WTC11 (cell line): ENCODE results near the gene MACC1. TPM values are rescaled to one million over a fixed set of nuclear protein-coding genes. Genes with fewer than 3 reads are reported as not detected.

Source experiments
- ATAC-seq: fragments of 200-7000 bp; cut with Tn5 transposase; 2 replicates; pipeline ENCODE4 v1.10.0; 2021; ENCODE audit warnings: mild to moderate bottlenecking, moderate library complexity
- CTCF ChIA-PET: fragments of 300-600 bp; sonication (Branson Sonifier 250); formaldehyde crosslinking; loops from one replicate; lab custom pipeline; 2021; ENCODE audit warnings: antibody characterized with exemption; lab: Charles Lee
- POLR2A ChIA-PET: fragments of 350-600 bp; sonication (Branson Sonifier 250); formaldehyde crosslinking; loops from one replicate; lab custom pipeline; 2021; ENCODE audit warnings: antibody characterized with exemption; lab: Charles Lee
- DNase-seq: peaks from one replicate; pipeline ENCODE4 v3.0.0; 2021; ENCODE audit warnings: low spot score
- H3K27ac Mint-ChIP-seq: 2 replicates; pipeline ENCODE4 v1.8.0; 2021; ENCODE audit warnings: mixed read lengths
- H3K27me3 Mint-ChIP-seq: 2 replicates; pipeline ENCODE4 v1.8.0; 2021; ENCODE audit warnings: low read depth, mild to moderate bottlenecking, moderate library complexity, mixed read lengths
- H3K36me3 Mint-ChIP-seq: 2 replicates; pipeline ENCODE4 v1.8.0; 2021; ENCODE audit warnings: mixed read lengths
- H3K4me1 Mint-ChIP-seq: 2 replicates; pipeline ENCODE4 v1.8.0; 2022; ENCODE audit warnings: mixed read lengths
- H3K4me3 Mint-ChIP-seq: 2 replicates; pipeline ENCODE4 v1.8.0; 2021; ENCODE audit warnings: mild to moderate bottlenecking, moderate library complexity, mixed read lengths
- H3K9me3 Mint-ChIP-seq: 2 replicates; pipeline ENCODE4 v1.8.0; 2021; ENCODE audit warnings: mixed read lengths
- CTCF ChIP-seq: fragments of 200-600 bp; IDR thresholded peaks from 2 replicates; pipeline ENCODE4 v1.8.0; 2022; ENCODE audit warnings: antibody characterized with exemption
- E2F1 ChIP-seq: sonication (generic); formaldehyde crosslinking; IDR thresholded peaks from 2 replicates; pipeline ENCODE4 v1.8.0; 2022; ENCODE audit warnings: mild to moderate bottlenecking, missing genetic modification reagents
- HMGA2 ChIP-seq: fragments of 250-450 bp; sonication (Bioruptor Pico); IDR thresholded peaks from 2 replicates; pipeline ENCODE4 v1.4.0; 2021; ENCODE audit warnings: mild to moderate bottlenecking, moderate library complexity
- NR1H2 ChIP-seq: sonication (generic); formaldehyde crosslinking; IDR thresholded peaks from 2 replicates; pipeline ENCODE4 v1.9.0; 2021; ENCODE audit warnings: mild to moderate bottlenecking, moderate library complexity, missing genetic modification reagents
- ZNF219 ChIP-seq: sonication (generic); formaldehyde crosslinking; IDR thresholded peaks from 2 replicates; pipeline ENCODE4 v1.8.0; 2023; ENCODE audit warnings: missing genetic modification reagents, mild to moderate bottlenecking, borderline replicate concordance
- total RNA-seq: library from RNA; stranded (reverse); gene quantifications from 3 replicates; pipeline ENCODE4 v1.2.3, GENCODE V29; 2021
- TF ChIP-seq, protein P1 (sequence below): fragments of 250-450 bp; sonication (Bioruptor Pico); IDR thresholded peaks from 2 replicates; pipeline ENCODE4 v2.1.2; 2022; ENCODE audit warnings: mild to moderate bottlenecking, moderate library complexity
- TF ChIP-seq, protein P2 (sequence below): sonication (generic); formaldehyde crosslinking; IDR thresholded peaks from 2 replicates; pipeline ENCODE4 v1.8.1; 2023; ENCODE audit warnings: mild to moderate bottlenecking, missing genetic modification reagents
- TF ChIP-seq, protein P3 (sequence below): sonication (generic); formaldehyde crosslinking; conservative IDR thresholded peaks from 2 replicates; pipeline ENCODE4 v1.8.1; 2022; ENCODE audit warnings: mild to moderate bottlenecking, missing genetic modification reagents
- TF ChIP-seq, protein P4 (sequence below): sonication (generic); formaldehyde crosslinking; IDR thresholded peaks from 2 replicates; pipeline ENCODE4 v1.8.0; 2022; ENCODE audit warnings: mild to moderate bottlenecking, missing genetic modification reagents
- TF ChIP-seq, protein P5 (sequence below): sonication (generic); formaldehyde crosslinking; IDR thresholded peaks from 2 replicates; pipeline ENCODE4 v1.8.0; 2023; ENCODE audit warnings: missing genetic modification reagents, mild to moderate bottlenecking, borderline replicate concordance

Gene MACC1
- total RNA-seq, 1 experiment from 2014 or later: 14.6 TPM

DNA sequence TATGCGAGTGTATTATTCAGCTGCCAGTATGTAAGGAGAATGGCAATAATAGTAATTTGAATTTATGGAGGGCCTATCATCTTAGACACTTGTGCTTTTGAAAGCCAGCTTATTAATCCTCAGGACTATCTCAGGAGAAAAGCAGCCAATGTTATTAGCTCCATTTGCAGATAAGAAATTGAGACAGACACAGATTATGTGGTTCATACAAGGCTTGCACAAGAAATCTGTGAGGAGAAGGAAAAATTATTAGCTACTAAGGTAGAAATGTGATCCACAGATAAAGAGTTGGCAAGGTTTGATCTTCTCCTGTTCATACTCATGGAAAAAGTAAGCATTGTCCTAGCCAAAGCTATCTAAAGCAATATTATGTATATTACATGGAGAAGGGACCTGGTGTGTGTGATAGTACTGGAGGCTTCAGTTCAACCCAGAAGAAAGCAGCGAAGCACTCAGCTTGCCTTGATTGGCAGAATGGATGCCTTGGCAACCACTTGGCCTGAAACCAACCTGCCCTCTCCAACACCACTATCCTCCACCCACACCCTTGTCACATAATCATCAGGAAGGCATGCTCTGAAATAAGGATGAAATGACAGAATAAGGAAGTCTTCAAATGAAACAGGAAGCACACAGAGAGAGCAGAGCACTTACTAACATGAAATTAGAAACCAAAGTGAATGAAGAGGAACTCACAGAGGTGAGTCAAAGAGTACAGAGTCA is 18.0 kb downstream of the MACC1 start (continued):
- TF ChIP-seq, protein P1, sequence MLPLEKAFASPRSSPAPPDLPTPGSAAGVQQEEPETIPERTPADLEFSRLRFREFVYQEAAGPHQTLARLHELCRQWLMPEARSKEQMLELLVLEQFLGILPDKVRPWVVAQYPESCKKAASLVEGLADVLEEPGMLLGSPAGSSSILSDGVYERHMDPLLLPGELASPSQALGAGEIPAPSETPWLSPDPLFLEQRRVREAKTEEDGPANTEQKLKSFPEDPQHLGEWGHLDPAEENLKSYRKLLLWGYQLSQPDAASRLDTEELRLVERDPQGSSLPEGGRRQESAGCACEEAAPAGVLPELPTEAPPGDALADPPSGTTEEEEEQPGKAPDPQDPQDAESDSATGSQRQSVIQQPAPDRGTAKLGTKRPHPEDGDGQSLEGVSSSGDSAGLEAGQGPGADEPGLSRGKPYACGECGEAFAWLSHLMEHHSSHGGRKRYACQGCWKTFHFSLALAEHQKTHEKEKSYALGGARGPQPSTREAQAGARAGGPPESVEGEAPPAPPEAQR (CRISPR knock-in tag): no peak
- no peak for TF ChIP-seq NR1H2 (CRISPR knock-in tag)
- TF ChIP-seq HMGA2 (CRISPR knock-in tag): no peak
- TF ChIP-seq, protein P2, sequence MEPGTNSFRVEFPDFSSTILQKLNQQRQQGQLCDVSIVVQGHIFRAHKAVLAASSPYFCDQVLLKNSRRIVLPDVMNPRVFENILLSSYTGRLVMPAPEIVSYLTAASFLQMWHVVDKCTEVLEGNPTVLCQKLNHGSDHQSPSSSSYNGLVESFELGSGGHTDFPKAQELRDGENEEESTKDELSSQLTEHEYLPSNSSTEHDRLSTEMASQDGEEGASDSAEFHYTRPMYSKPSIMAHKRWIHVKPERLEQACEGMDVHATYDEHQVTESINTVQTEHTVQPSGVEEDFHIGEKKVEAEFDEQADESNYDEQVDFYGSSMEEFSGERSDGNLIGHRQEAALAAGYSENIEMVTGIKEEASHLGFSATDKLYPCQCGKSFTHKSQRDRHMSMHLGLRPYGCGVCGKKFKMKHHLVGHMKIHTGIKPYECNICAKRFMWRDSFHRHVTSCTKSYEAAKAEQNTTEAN (CRISPR knock-in tag): no peak
- TF ChIP-seq, all 79 proteins: peak for 0

GRCh38 chr7:20198260-20198659 is 18.9 kb downstream of the MACC1 start:
- ChIA-PET POLR2A (no interaction called here), CTCF (interaction anchor here (0.8 to 1.6 kb wide), 5 partner anchors 69 to 485 kb away, joined by 3 to 11 read pairs (median 4); no protein-coding TSS in a partner anchor)
- ATAC-seq: no peak
- DNase-seq: no peak
- Mint-ChIP-seq H3K36me3 (no peaks in the 10 kb centered on the region; the same call in 1 of the 2 replicates), H3K4me1 (peaks cover 26% of the 10 kb centered on the region), H3K27me3 (no peaks in the 10 kb centered on the region), H3K27ac (peak overlapping the region; percentile 6; the same call in 1 of the 2 replicates), H3K4me3 (no peak overlapping the region), H3K9me3 (no peaks in the 10 kb centered on the region)
- no peak for TF ChIP-seq ZNF219 (CRISPR knock-in tag)
- TF ChIP-seq, protein P3, sequence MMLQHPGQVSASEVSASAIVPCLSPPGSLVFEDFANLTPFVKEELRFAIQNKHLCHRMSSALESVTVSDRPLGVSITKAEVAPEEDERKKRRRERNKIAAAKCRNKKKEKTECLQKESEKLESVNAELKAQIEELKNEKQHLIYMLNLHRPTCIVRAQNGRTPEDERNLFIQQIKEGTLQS (CRISPR knock-in tag): no peak
- TF ChIP-seq, protein P4, sequence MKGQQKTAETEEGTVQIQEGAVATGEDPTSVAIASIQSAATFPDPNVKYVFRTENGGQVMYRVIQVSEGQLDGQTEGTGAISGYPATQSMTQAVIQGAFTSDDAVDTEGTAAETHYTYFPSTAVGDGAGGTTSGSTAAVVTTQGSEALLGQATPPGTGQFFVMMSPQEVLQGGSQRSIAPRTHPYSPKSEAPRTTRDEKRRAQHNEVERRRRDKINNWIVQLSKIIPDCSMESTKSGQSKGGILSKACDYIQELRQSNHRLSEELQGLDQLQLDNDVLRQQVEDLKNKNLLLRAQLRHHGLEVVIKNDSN (CRISPR knock-in tag): no peak
- TF ChIP-seq, protein P5, sequence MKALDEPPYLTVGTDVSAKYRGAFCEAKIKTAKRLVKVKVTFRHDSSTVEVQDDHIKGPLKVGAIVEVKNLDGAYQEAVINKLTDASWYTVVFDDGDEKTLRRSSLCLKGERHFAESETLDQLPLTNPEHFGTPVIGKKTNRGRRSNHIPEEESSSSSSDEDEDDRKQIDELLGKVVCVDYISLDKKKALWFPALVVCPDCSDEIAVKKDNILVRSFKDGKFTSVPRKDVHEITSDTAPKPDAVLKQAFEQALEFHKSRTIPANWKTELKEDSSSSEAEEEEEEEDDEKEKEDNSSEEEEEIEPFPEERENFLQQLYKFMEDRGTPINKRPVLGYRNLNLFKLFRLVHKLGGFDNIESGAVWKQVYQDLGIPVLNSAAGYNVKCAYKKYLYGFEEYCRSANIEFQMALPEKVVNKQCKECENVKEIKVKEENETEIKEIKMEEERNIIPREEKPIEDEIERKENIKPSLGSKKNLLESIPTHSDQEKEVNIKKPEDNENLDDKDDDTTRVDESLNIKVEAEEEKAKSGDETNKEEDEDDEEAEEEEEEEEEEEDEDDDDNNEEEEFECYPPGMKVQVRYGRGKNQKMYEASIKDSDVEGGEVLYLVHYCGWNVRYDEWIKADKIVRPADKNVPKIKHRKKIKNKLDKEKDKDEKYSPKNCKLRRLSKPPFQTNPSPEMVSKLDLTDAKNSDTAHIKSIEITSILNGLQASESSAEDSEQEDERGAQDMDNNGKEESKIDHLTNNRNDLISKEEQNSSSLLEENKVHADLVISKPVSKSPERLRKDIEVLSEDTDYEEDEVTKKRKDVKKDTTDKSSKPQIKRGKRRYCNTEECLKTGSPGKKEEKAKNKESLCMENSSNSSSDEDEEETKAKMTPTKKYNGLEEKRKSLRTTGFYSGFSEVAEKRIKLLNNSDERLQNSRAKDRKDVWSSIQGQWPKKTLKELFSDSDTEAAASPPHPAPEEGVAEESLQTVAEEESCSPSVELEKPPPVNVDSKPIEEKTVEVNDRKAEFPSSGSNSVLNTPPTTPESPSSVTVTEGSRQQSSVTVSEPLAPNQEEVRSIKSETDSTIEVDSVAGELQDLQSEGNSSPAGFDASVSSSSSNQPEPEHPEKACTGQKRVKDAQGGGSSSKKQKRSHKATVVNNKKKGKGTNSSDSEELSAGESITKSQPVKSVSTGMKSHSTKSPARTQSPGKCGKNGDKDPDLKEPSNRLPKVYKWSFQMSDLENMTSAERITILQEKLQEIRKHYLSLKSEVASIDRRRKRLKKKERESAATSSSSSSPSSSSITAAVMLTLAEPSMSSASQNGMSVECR (CRISPR knock-in tag): no peak

GRCh38 chr7:20197837-20198236 is 19.3 kb downstream of the MACC1 start:
- ChIA-PET POLR2A (no interaction called here), CTCF (interaction anchor here (0.8 to 1.6 kb wide), 5 partner anchors 70 to 474 kb away, joined by 3 to 11 read pairs (median 4); no protein-coding TSS in a partner anchor)
- Mint-ChIP-seq H3K4me3 (no peak overlapping the region), H3K27me3 (no peaks in the 10 kb centered on the region), H3K36me3 (no peaks in the 10 kb centered on the region; the same call in 1 of the 2 replicates), H3K9me3 (no peaks in the 10 kb centered on the region), H3K4me1 (peaks cover 26% of the 10 kb centered on the region), H3K27ac (0 out of 2 replicates have a peak overlapping the region, but pooled peaks have one; percentile 6)
- ATAC-seq: peak; percentile 43; the same call in 1 of the 2 replicates
- no peak for TF ChIP-seq E2F1 (CRISPR knock-in tag)
- peak; percentile 60 for TF ChIP-seq CTCF
- DNase-seq: peak; percentile 41
